Activated CD4-positive, alpha-beta T cell treated with anti-CD3 and anti-CD28 coated beads, Interleukin-2, amount 50 U/mL, for 48 hours (primary cell): Measurements from ENCODE around the gene MAGI2.

ENCODE experiments used
- DNase-seq, 2 experiments: peaks; one replicate each; pipeline ENCODE4 v3.0.0-alpha.2; 2020

The MAGI2 gene

GRCh38 chr7:79298145-79298760, 155.2 kb downstream of the MAGI2 start:
- no peak for DNase-seq

GRCh38 chr7:79296553-79297320, 156.7 kb downstream of the MAGI2 start:
- DNase-seq = no peak

GRCh38 chr7:79293655-79294142, 159.8 kb downstream of the MAGI2 start:
- DNase-seq = no peak

GRCh38 chr7:79292834-79293233, 160.6 kb downstream of the MAGI2 start:
- DNase-seq = no peak

GRCh38 chr7:79291498-79291865, 162.0 kb downstream of the MAGI2 start:
- DNase-seq = no peak

- DNase-seq = no peak
Measured at GRCh38 chr7:79290841-79291497, 162.5 kb downstream of the MAGI2 start.

GRCh38 chr7:79290398-79290797, 163.1 kb downstream of the MAGI2 start:
- DNase-seq = no peak

- no peak for DNase-seq
Measured at GRCh38 chr7:79288655-79289054, 164.8 kb downstream of the MAGI2 start.

- DNase-seq = no peak
Measured at GRCh38 chr7:79287981-79288380, 165.5 kb downstream of the MAGI2 start.

GRCh38 chr7:79286181-79286580, 167.3 kb downstream of the MAGI2 start:
- DNase-seq = no peak

GRCh38 chr7:79285756-79286155, 167.7 kb downstream of the MAGI2 start:
- no peak for DNase-seq

GRCh38 chr7:79284211-79284610, 169.3 kb downstream of the MAGI2 start:
- DNase-seq = no peak

GRCh38 chr7:79282882-79283602, 170.4 kb downstream of the MAGI2 start:
- no peak for DNase-seq

GRCh38 chr7:79282070-79282694, 171.3 kb downstream of the MAGI2 start:
- no peak for DNase-seq

GRCh38 chr7:79281426-79281825, 172.0 kb downstream of the MAGI2 start:
- no peak for DNase-seq

- no peak for DNase-seq
Measured at GRCh38 chr7:79272938-79273337, 180.5 kb downstream of the MAGI2 start.

- DNase-seq = no peak
Measured at GRCh38 chr7:79272066-79272669, 181.3 kb downstream of the MAGI2 start.

- DNase-seq = no peak
Measured at GRCh38 chr7:79268730-79269129, 184.7 kb downstream of the MAGI2 start.

- no peak for DNase-seq
Measured at GRCh38 chr7:79258826-79259225, 194.6 kb downstream of the MAGI2 start.

- DNase-seq = no peak
Measured at GRCh38 chr7:79257959-79258358, 195.5 kb downstream of the MAGI2 start.

- DNase-seq = no peak
Measured at GRCh38 chr7:79245623-79246249, 207.7 kb downstream of the MAGI2 start.

- DNase-seq = no peak
Measured at GRCh38 chr7:79244482-79244881, 209.0 kb downstream of the MAGI2 start.
